KMS-11 (cell line): ENCODE data around the gene TRAF7.

Experiments used
- H2AFZ ChIP-seq: fragments of 200-600 bp; sonication (generic); 2 replicates; pipeline ENCODE4 v1.6.1; 2016; ENCODE audit warnings: antibody characterized with exemption, mixed run types, low read depth
- H3K27ac ChIP-seq: fragments of 200-600 bp; sonication (generic); 2 replicates; pipeline ENCODE4 v1.6.1; 2016; ENCODE audit warnings: mild to moderate bottlenecking, mixed run types
- H3K27me3 ChIP-seq: fragments of 200-600 bp; sonication (generic); 2 replicates; pipeline ENCODE4 v1.6.1; 2017; ENCODE audit warnings: mild to moderate bottlenecking, low read depth, mixed run types, moderate library complexity; ENCODE audit not compliant: insufficient read depth
- H3K36me3 ChIP-seq: fragments of 200-600 bp; sonication (generic); 2 replicates; pipeline ENCODE4 v1.6.1; 2017; ENCODE audit warnings: mild to moderate bottlenecking, mixed run types; ENCODE audit not compliant: insufficient read depth
- H3K4me1 ChIP-seq: fragments of 200-600 bp; sonication (generic); 2 replicates; pipeline ENCODE4 v1.6.1; 2016; ENCODE audit warnings: mild to moderate bottlenecking, low read depth, mixed run types; ENCODE audit not compliant: poor library complexity, severe bottlenecking
- H3K4me2 ChIP-seq: fragments of 200-600 bp; sonication (generic); 2 replicates; pipeline ENCODE4 v1.7.0; 2016; ENCODE audit warnings: mild to moderate bottlenecking, mixed run types
- H3K4me3 ChIP-seq: fragments of 200-600 bp; sonication (generic); IDR thresholded peaks from 2 replicates; pipeline ENCODE4 v1.6.1; 2017; ENCODE audit warnings: low read depth, low read length, mixed read lengths; ENCODE audit not compliant: insufficient read depth
- H3K79me2 ChIP-seq: fragments of 200-600 bp; sonication (generic); 2 replicates; pipeline ENCODE4 v1.6.1; 2016; ENCODE audit warnings: low read depth, mixed run types; ENCODE audit not compliant: insufficient read depth
- H3K9ac ChIP-seq: fragments of 200-600 bp; sonication (generic); 2 replicates; pipeline ENCODE4 v1.6.1; 2016; ENCODE audit warnings: mild to moderate bottlenecking, mixed run types
- H4K20me1 ChIP-seq: fragments of 200-600 bp; sonication (generic); 2 replicates; pipeline ENCODE4 v1.6.1; 2016; ENCODE audit warnings: mild to moderate bottlenecking, mixed run types; ENCODE audit not compliant: insufficient read depth
- CTCF ChIP-seq: fragments of 200-600 bp; sonication (generic); conservative IDR thresholded peaks from 2 replicates; pipeline ENCODE4 v1.6.1; 2017; ENCODE audit warnings: low read depth, mild to moderate bottlenecking, antibody characterized with exemption, low read length, moderate library complexity, mixed read lengths

Gene TRAF7

DNA sequence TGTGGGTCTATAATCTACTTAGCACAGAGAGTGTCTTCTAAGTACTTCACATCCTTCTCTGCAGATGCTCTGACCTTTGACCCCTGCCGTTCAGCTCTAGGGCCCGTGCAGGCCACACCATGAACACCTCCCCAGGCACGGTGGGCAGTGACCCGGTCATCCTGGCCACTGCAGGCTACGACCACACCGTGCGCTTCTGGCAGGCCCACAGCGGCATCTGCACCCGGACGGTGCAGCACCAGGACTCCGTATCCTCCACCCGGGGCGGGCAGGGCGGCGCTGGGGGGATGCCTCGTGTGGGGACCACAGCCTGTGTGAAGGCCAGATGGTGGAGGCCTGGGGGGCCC lies 50.4 kb downstream of the TRAF7 start:
- H3K4me1 ChIP-seq: peaks cover 15% of the 10 kb centered on the region
- H3K27me3 ChIP-seq: peaks cover 10% of the 10 kb centered on the region; the same call in 1 of the 2 replicates
- TF ChIP-seq CTCF: no peak
- no peaks in the 10 kb centered on the region for H3K36me3 ChIP-seq
- H3K4me2 ChIP-seq: peak overlapping the region; percentile 98
- peak overlapping the region; percentile 87; the same call in 1 of the 2 replicates for H3K9ac ChIP-seq
- peaks cover 7% of the 10 kb centered on the region for H3K79me2 ChIP-seq
- peak overlapping the region; percentile 91 for H2AFZ ChIP-seq
- no peak overlapping the region for H3K4me3 ChIP-seq
- no peaks in the 10 kb centered on the region for H4K20me1 ChIP-seq
- peak overlapping the region; percentile 67 for H3K27ac ChIP-seq

DNA sequence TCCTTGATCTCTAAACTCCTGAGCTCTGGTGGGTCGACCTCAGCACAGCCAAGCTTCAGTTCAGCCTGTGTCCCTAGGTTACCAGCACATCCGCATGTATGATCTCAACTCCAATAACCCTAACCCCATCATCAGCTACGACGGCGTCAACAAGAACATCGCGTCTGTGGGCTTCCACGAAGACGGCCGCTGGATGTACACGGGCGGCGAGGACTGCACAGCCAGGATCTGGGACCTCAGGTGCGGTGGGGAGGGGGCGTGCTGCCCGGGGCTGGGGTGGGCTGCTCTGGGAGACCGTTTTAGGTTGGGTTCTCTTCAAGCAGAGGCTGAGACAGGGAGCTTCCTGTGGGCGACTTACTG lies 50.8 kb downstream of the TRAF7 start:
- peak overlapping the region; percentile 87; the same call in 1 of the 2 replicates for H3K9ac ChIP-seq
- H2AFZ ChIP-seq: no peak overlapping the region
- peaks cover 8% of the 10 kb centered on the region; the same call in 1 of the 2 replicates for H3K27me3 ChIP-seq
- H3K79me2 ChIP-seq: peaks cover 7% of the 10 kb centered on the region
- H3K4me1 ChIP-seq: peaks cover 15% of the 10 kb centered on the region
- H3K27ac ChIP-seq: no peak overlapping the region
- no peak for TF ChIP-seq CTCF
- H3K4me2 ChIP-seq: peak overlapping the region; percentile 98
- no peaks in the 10 kb centered on the region for H4K20me1 ChIP-seq
- H3K36me3 ChIP-seq: no peaks in the 10 kb centered on the region
- no peak overlapping the region for H3K4me3 ChIP-seq

DNA sequence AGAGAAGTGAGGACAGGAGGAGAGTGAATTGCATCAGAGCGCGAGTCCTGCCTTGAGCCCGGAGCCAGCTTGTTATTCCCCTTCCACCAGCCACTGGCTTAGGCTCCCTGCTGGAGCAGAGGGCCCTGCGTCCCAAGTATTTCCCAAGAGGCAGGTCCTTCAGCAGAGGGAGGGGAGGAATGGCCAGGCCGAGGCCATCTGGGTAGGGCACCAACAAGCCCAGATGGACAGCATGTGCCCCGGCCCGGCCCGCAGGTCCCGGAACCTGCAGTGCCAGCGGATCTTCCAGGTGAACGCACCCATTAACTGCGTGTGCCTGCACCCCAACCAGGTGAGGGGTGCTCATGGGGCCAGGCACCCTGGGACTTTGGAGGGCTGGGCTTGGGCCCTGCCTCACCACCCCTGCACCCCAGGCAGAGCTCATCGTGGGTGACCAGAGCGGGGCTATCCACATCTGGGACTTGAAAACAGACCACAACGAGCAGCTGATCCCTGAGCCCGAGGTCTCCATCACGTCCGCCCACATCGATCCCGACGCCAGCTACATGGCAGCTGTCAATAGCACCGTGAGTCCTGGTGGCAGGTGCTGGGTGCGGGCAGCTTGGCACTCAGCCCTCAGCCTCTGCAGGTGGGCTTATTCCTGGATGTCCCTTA lies 51.3 kb downstream of the TRAF7 start:
- H2AFZ ChIP-seq: no peak overlapping the region
- H3K4me3 ChIP-seq: no peak overlapping the region
- H3K27me3 ChIP-seq: peaks cover 4% of the 10 kb centered on the region; the same call in 1 of the 2 replicates
- peak overlapping the region; percentile 98 for H3K4me2 ChIP-seq
- TF ChIP-seq CTCF: no peak
- H3K27ac ChIP-seq: no peak overlapping the region
- H3K4me1 ChIP-seq: peaks cover 15% of the 10 kb centered on the region
- H4K20me1 ChIP-seq: no peaks in the 10 kb centered on the region
- no peaks in the 10 kb centered on the region for H3K36me3 ChIP-seq
- no peak overlapping the region for H3K9ac ChIP-seq
- H3K79me2 ChIP-seq: peaks cover 7% of the 10 kb centered on the region

DNA sequence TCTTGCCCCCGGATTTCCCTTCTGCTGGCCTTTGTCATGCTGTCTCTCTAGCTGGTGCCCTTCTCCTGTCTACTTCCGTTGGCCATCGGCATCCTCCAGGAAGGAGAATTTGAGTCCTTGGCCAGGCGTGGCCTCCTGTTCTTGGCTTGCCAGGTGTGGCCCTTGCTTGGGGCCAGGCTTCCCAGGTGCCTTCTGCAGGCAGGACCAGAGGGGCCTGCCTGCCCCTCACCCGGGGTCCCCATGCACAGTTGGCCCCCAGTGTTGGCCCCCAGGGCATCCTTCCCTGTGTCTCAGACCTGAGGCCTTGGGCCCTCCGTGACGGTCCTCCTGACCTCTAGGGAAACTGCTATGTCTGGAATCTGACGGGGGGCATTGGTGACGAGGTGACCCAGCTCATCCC lies 52.3 kb downstream of the TRAF7 start:
- no peaks in the 10 kb centered on the region for H3K27me3 ChIP-seq
- H3K4me2 ChIP-seq: no peak overlapping the region
- no peak overlapping the region for H3K27ac ChIP-seq
- no peaks in the 10 kb centered on the region for H4K20me1 ChIP-seq
- peaks cover 20% of the 10 kb centered on the region for H3K4me1 ChIP-seq
- H3K4me3 ChIP-seq: no peak overlapping the region
- TF ChIP-seq CTCF: no peak
- H3K79me2 ChIP-seq: peaks cover 13% of the 10 kb centered on the region
- no peak overlapping the region for H3K9ac ChIP-seq
- no peak overlapping the region for H2AFZ ChIP-seq
- no peaks in the 10 kb centered on the region for H3K36me3 ChIP-seq
